Epithelial cell of proximal tubule (primary cell): ENCODE measurements around the gene AFTPH. TPM values are rescaled to one million over a fixed set of nuclear protein-coding genes. Genes with fewer than 3 reads are reported as not detected.
A peak's percentile ranks its signal among the peaks of the same experiment; 100 is the strongest.

Experiments
- DNase-seq: peaks from one replicate; pipeline ENCODE4 v3.0.0-alpha.2; 2011; ENCODE audit warnings: low read depth
- H3K4me3 ChIP-seq: 2 replicates; pipeline ENCODE4 v1.5.1; 2011; ENCODE audit warnings: low read depth, mild to moderate bottlenecking, low read length
- CTCF ChIP-seq: conservative IDR thresholded peaks from 2 replicates; pipeline ENCODE4 v1.5.1; 2012; ENCODE audit warnings: low read depth, mild to moderate bottlenecking, low read length
- total RNA-seq: library from RNA; depleted of rRNA; stranded (reverse); fragments of >200 nt; gene quantifications from 2 replicates; pipeline ENCODE4 v1.2.3, GENCODE V29; 2015

Gene AFTPH
- total RNA-seq, 1 donor from 2014 or later, result 12.1 TPM

GRCh38 chr2:64622443-64623241, 98.5 kb downstream of the AFTPH start:
- no peak for DNase-seq
- TF ChIP-seq CTCF, result no peak
- no peak overlapping the region for H3K4me3 ChIP-seq

GRCh38 chr2:64623242-64623850, 99.2 kb downstream of the AFTPH start:
- no peak for DNase-seq
- H3K4me3 ChIP-seq, result no peak overlapping the region
- TF ChIP-seq CTCF, result no peak

GRCh38 chr2:64624108-64624610, 100.0 kb downstream of the AFTPH start:
- DNase-seq, result no peak
- TF ChIP-seq CTCF, result no peak
- H3K4me3 ChIP-seq, result no peak overlapping the region

- no peak for DNase-seq
- no peak for TF ChIP-seq CTCF
- H3K4me3 ChIP-seq, result no peak overlapping the region
These were observed 100.7 kb downstream of the AFTPH start for GRCh38 chr2:64624862-64625261.

- peak; percentile 11 for TF ChIP-seq CTCF
- DNase-seq, result no peak
- no peak overlapping the region for H3K4me3 ChIP-seq
These were observed 101.4 kb downstream of the AFTPH start for GRCh38 chr2:64625299-64626145.

- H3K4me3 ChIP-seq, result no peak overlapping the region
- DNase-seq, result no peak
- no peak for TF ChIP-seq CTCF
These were observed 102.2 kb downstream of the AFTPH start for GRCh38 chr2:64626146-64626809.
